Cardiac ventricle fibroblast (primary cell): ENCODE measurements around the gene NIT2. TPM values are rescaled to one million over a fixed set of nuclear protein-coding genes. Genes with fewer than 3 reads are reported as not detected.

Experiments used
- total RNA-seq: library from RNA; depleted of rRNA; stranded (reverse); fragments of >200 nt; gene quantifications from 2 replicates; pipeline ENCODE4 v1.2.3, GENCODE V29; 2015

NIT2 gene, protein sequence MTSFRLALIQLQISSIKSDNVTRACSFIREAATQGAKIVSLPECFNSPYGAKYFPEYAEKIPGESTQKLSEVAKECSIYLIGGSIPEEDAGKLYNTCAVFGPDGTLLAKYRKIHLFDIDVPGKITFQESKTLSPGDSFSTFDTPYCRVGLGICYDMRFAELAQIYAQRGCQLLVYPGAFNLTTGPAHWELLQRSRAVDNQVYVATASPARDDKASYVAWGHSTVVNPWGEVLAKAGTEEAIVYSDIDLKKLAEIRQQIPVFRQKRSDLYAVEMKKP
- total RNA-seq: 16.8 and 18.8 TPM in 2 replicates

DNA sequence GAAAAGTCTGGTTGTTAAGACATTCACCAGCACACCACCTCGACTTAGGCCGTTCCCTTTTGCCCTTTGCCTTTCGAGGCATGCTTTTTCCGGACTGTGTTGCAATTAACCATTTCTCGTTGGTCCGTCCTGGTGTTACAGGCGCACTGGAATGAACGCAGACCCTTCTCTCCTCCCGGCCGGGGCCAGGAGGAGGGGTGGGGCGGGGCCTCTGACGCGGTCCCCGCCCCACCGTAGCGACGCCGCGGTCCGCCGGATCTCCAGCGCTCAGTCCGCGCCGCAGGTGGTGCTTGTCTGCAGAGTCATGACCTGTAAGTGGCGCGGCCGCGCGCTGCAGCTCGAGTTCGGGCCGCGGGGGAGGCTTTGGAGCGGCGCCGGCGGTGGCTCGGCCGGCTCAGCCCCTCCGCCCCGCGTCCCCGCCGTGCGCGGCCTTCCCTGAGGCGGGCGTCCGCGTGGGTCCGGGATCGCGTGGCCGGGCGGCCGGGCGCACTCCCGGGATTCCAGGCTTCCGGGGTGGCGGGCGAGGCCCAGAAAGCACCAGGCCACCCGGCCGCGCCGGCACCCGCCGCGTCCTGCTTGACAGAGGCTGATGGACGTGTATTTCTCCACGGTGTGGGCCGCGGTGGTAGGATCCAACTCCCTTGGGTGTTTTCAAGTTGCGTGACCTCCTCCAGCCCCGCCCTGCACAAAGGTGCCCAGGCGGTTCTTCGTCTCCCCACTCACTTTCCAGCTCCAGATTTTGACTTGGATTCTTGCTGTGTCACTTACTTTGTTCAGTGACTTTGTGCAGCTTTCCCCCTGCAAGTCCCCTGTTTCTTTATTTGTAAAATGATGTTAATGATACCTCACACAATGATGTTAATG, at the start of gene NIT2:
NIT2 (plus strand) TSS at position 270 of the 864 bp plus-strand sequence; CDS start at position 305, 35 bp downstream.

DNA sequence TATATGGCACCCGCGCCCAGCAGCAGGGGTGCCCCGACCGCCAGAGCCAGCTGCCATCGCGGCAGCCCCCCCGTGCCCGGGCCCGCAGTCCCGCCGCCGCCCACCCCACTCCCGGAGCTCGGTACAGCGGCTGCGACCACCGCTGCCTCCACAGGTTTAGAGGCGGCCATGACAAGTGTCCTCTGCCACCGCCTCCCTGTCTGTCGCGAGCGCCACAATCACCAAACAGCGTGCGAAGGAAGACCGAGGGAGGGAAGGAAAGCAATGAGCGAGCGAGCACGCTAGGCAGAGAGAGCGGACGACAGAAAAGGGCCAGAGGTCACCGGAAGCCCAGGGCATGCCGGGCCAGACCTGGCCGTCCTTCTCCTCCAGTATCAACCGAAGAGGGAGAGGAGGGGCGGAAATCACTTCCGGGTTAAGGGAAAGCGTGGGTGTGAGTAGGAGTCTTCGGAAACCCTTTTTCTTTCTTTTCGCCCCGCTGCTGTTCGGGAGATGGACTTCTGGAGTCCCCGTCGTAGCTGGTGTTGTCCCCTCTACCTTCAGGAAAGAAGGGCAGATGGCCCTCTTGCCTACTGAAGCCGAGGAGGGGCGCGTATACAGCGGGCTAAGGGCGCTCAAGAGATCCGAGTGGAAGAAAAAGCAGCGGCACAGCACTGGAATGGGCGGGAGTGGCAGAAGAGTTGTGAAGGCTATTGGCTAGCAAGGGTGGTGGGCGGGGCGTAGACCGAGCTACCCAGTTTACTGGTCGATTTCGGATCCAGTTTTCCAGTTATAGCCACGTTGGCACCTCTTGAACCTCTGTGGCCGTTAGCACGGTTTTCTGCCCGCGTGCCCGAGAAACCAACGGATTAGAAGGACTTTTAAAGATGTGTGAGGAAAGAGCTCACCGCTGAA, 66.5 kb downstream of the NIT2 start, which contains the start of the genes LNP1 and TOMM70:
LNP1 (plus strand) TSS at position 760 of the 894 bp plus-strand sequence. CDS start 28,191 bp downstream, outside the sequence.
TOMM70 (minus strand) TSS at position 310 of the 894 bp plus-strand sequence; CDS start at position 170, 140 bp downstream.

Other genes with a start within 250 kb of the NIT2 start
- gene FILIP1L, start 220.3 kb upstream of the NIT2 start, total RNA-seq: 15.9 and 16.0 TPM in 2 replicates
- gene TBC1D23, start 73.8 kb upstream of the NIT2 start, total RNA-seq: 20.0 and 28.1 TPM in 2 replicates
- gene TOMM70, start 66.3 kb downstream of the NIT2 start, total RNA-seq: 40.9 and 51.2 TPM in 2 replicates
- gene LNP1, start 66.8 kb downstream of the NIT2 start, total RNA-seq: 2.6 and 5.8 TPM in 2 replicates
- 103 TPM in 2 replicates for gene TMEM45A, start 157.9 kb downstream of the NIT2 start, total RNA-seq